Fibroblast of mammary gland (primary cell): ENCODE measurements around the gene WDR70.

ENCODE experiments used
- DNase-seq: peaks from one replicate; pipeline ENCODE4 v3.0.0-alpha.2; 2010; ENCODE audit warnings: low read depth
- H3K4me3 ChIP-seq: 2 replicates; pipeline ENCODE4 v1.5.1; 2011; ENCODE audit warnings: low read depth, mild to moderate bottlenecking, low read length, moderate library complexity; ENCODE audit not compliant: control insufficient read depth
- TF ChIP-seq, protein P1 (sequence below): conservative IDR thresholded peaks from 2 replicates; pipeline ENCODE4 v1.5.1; 2011; ENCODE audit warnings: low read depth, low read length, inconsistent platforms; ENCODE audit not compliant: control insufficient read depth, insufficient read depth

The WDR70 gene

GRCh38 chr5:37715361-37715760, 336.2 kb downstream of the WDR70 start:
- TF ChIP-seq, protein P1, sequence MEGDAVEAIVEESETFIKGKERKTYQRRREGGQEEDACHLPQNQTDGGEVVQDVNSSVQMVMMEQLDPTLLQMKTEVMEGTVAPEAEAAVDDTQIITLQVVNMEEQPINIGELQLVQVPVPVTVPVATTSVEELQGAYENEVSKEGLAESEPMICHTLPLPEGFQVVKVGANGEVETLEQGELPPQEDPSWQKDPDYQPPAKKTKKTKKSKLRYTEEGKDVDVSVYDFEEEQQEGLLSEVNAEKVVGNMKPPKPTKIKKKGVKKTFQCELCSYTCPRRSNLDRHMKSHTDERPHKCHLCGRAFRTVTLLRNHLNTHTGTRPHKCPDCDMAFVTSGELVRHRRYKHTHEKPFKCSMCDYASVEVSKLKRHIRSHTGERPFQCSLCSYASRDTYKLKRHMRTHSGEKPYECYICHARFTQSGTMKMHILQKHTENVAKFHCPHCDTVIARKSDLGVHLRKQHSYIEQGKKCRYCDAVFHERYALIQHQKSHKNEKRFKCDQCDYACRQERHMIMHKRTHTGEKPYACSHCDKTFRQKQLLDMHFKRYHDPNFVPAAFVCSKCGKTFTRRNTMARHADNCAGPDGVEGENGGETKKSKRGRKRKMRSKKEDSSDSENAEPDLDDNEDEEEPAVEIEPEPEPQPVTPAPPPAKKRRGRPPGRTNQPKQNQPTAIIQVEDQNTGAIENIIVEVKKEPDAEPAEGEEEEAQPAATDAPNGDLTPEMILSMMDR, result no peak
- peak; percentile 81 for DNase-seq
- H3K4me3 ChIP-seq, result no peak overlapping the region

- no peak overlapping the region for H3K4me3 ChIP-seq
- TF ChIP-seq, protein P1, result no peak
- no peak for DNase-seq
Observed at GRCh38 chr5:37715992-37716391, 336.9 kb downstream of the WDR70 start.

DNA sequence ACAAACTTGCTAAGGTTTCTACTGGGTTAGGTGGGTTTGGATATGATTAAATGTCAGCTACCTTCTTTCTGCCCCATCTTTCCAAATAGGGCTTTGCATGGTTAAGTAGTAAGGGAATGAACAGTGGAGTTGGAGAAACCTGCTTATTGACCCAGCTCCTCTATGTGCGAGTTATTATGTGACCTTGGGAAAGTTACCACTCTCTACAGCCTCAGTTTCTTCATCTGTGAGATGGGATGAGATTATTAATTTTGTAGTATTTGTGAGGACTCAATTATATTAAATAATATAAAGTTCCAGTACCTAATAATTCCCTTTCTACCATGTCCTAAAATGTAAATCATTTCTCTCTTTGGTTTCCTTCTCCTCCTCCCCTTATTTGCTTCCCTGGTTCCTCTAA, 337.3 kb downstream of the WDR70 start:
- TF ChIP-seq, protein P1, result no peak
- H3K4me3 ChIP-seq, result no peak overlapping the region
- DNase-seq, result no peak

DNA sequence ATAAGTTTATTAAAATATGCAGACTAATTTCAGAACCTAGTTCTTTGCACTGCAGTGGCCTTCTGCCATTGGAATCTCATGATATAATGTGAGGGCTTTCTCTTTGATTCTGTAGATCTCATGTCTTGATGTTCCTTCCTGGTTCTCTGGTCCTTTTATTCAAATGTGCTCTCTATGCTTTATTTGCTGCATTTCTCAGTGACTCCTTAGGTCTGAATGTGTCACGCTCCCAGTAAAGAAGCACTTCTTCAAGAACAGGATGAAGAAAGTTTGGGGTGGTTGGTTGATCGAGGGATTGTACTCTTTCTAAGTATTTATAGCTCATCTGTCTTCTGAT, 338.1 kb downstream of the WDR70 start:
- TF ChIP-seq, protein P1, result no peak
- H3K4me3 ChIP-seq, result no peak overlapping the region
- no peak for DNase-seq

DNA sequence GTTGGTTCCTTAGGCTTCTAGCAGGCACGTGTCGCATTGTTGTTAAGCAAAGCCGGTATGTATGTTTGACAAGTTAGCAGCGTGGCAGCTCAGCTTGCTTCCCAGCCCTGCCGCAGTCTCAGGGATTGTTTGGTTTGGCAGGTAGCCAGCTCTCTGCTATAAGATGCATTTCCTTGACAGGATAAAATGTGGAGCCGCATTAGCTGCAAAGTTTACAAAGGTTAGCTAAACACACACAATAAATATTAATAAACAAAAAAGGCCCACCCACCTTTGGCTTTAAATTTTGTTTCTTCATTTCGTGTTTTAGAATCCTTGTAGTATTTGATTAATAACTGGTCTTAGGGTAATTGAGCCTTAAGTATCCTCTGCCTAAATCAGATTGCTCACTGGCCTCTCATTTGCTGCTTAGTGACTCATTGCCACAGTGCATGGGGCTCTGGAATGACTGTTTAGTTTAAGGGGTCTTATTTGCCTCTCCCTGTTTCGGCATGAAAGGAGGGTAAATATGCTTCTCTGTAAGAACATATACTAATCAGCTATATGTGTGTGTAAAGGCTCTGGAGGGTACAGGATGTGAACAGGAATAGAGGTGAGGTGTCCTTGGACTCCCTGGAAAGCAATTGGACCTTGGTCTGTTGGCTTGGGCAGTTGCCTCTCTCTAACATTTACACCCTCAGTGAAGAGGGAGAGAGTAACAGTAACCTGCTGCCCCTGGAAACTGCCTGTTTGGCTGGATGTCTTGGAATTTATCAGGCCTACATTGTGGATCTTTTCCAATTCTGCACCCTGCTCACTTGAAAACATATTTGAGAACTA, 338.7 kb downstream of the WDR70 start:
- TF ChIP-seq, protein P1, result no peak
- H3K4me3 ChIP-seq, result no peak overlapping the region
- peak; percentile 85 for DNase-seq

DNA sequence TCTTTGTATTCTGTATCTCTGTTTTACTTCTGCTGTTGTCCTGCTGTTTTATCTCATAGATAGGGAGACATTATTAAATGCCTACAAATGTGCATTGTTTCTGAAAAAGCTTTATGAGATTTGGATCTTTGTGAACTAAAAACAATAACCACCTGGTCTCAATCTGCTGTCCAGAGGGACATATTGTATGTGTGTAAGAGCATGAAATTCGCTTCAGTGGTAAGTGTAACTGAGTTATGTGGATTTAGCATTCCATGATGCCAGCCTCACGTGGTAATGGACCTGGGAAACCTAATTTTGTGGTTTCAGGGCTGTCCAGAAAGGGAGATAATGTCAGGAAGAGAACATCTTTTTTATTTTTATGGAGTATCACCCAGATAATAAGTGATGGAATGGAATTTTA, 341.4 kb downstream of the WDR70 start:
- no peak overlapping the region for H3K4me3 ChIP-seq
- no peak for DNase-seq
- TF ChIP-seq, protein P1, result no peak
